GM21737 (cell line): ENCODE data around the gene HES5.
"Not testable (repeated sequence)": the region's sequence is repeated elsewhere in the genome, so short reads cannot be mapped to it uniquely, and the experiment has no call there.

Experiments used
- ATAC-seq: cut with Tn5 transposase; IDR thresholded peaks from one replicate; pipeline ENCODE4 v1.9.1; 2021; ENCODE audit warnings: mild to moderate bottlenecking, moderate library complexity; ENCODE audit not compliant: unreplicated experiment

HES5 gene

GRCh38 chr1:2561446-2561845, 31.4 kb upstream of the HES5 start:
- ATAC-seq: no peak

GRCh38 chr1:2560299-2561073, 30.4 kb upstream of the HES5 start:
- ATAC-seq: no peak

- ATAC-seq: no peak
These were observed 29.6 kb upstream of the HES5 start for GRCh38 chr1:2559509-2560298.

- no peak for ATAC-seq
These were observed 28.8 kb upstream of the HES5 start for GRCh38 chr1:2558861-2559260.

- ATAC-seq: no peak
These were observed 28.4 kb upstream of the HES5 start for GRCh38 chr1:2558420-2558819.

GRCh38 chr1:2557482-2558400, 27.7 kb upstream of the HES5 start:
- ATAC-seq: no peak

GRCh38 chr1:2556678-2557481, 26.8 kb upstream of the HES5 start:
- ATAC-seq: no peak

- peak; percentile 19 for ATAC-seq
These were observed 26.2 kb upstream of the HES5 start, which contains the start of gene TNFRSF14 for GRCh38 chr1:2556277-2556677. Gene TNFRSF14, plus strand, starts transcription at chr1:2556371. Its CDS starts 294 bp downstream, at chr1:2556665.

GRCh38 chr1:2555634-2556276, 25.7 kb upstream of the HES5 start:
- ATAC-seq: peak; percentile 34

- ATAC-seq: no peak
These were observed 24.7 kb upstream of the HES5 start for GRCh38 chr1:2554621-2555387.

- no peak for ATAC-seq
These were observed 24.0 kb upstream of the HES5 start for GRCh38 chr1:2553871-2554620.

- ATAC-seq: not testable (repeated sequence)
These were observed 23.0 kb upstream of the HES5 start for GRCh38 chr1:2553076-2553475.

GRCh38 chr1:2552189-2552588, 22.1 kb upstream of the HES5 start:
- no peak for ATAC-seq

GRCh38 chr1:2551544-2551943, 21.5 kb upstream of the HES5 start:
- ATAC-seq: not testable (repeated sequence)

GRCh38 chr1:2550309-2550861, 20.3 kb upstream of the HES5 start:
- ATAC-seq: not testable (repeated sequence)

- not testable (repeated sequence) for ATAC-seq
These were observed 19.4 kb upstream of the HES5 start for GRCh38 chr1:2549367-2550029.

GRCh38 chr1:2548068-2548589, 18.1 kb upstream of the HES5 start:
- ATAC-seq: peak; percentile 13
